ENCODE results near the gene PKP4.
"Not testable (repeated sequence)": the region's sequence is repeated elsewhere in the genome, so short reads cannot be mapped to it uniquely, and the experiment has no call there.

The PKP4 gene

DNA sequence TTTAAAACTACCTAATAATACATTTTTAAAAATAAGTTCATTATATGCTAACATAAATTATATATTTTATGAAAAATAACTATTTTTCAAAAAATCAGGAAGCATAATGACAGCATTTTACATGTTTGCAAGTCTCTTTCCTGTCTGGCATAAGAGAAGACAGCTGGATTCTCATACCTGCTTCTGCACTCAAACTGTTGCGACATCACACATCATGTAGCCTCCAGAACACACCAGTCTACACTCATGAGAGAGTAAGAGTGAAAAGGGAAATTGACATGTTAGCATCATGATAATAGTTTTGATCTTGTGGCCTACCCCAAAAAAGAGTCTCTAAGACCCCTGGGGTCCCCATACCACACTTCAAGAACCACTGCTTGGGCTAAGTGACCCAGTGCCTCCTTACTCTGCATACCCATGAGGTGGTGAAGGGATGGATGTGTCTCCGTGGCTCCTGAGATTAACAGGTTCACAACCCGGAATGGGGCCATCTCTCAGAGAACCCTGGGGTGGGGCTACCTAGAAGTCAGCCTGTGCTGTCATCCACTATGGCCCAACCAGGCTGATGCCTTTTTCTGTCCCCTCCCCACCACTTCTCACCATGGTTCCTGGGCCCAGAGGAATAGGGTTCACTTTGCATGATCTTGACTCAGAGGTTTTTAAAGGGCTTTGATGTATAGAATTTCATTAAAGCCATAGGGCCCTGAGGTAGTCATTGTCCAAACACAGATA is 235.8 kb downstream of the PKP4 start:
- no peak for DNase-seq

DNA sequence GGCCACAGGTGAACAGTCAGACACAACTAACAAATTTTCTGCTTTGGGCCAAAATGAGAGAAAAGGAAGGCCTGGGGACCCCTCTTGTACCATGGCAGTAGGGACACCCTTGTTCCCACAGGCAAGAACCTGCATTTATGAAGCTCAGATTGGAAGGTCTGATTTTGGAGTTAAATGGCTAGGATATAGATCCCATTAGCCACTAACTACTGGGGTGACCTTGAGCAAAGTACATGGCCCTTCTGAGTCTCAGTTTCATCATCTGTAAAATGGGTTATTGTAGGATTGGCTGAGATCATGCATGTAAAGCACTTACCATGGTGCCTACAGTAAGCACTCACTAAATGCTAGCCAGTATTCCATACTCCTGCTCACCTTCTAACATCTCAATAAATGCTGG is 236.7 kb downstream of the PKP4 start:
- DNase-seq: no peak

DNA sequence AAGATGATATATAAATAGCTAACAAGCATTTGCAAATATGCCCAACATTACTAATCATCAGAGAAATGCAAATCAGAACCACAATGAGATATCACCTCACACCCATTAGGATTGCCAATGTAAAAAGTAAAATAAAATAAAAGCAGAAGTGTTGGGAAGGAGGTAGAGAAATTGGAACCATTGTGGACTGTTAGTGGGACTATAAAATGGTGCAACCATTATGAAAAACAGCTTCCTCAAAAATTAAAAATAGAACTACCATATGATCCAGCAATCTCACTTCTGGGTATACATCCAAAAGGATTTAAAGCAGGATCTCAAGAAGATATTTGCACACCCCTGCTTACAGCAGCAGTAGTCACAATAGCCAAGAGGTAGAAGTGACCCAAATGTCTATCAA is 238.6 kb downstream of the PKP4 start:
- DNase-seq: no peak

- not testable (repeated sequence) for DNase-seq
Measured at GRCh38 chr2:158695744-158696143, 239.0 kb downstream of the PKP4 start.

DNA sequence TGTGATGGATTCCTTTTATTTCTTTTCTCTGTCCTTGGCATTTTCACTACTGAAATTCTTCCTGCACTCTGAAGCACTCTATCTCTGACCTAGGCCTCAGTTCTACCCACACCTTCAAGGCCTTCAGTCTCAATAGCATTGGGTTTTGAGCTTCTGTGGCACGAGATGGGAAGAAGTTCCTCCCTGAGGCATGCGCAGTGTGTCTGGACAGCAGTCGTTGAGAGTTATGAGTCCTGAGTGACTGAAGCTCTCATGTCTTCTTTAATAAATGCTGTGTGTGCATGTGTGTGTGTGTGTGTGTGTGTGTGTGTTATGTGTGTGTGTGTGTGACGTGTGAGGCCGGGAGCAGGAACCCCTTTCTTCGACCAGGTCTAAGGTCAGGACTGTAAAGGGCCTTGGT is 242.6 kb downstream of the PKP4 start:
- no peak for DNase-seq

DNA sequence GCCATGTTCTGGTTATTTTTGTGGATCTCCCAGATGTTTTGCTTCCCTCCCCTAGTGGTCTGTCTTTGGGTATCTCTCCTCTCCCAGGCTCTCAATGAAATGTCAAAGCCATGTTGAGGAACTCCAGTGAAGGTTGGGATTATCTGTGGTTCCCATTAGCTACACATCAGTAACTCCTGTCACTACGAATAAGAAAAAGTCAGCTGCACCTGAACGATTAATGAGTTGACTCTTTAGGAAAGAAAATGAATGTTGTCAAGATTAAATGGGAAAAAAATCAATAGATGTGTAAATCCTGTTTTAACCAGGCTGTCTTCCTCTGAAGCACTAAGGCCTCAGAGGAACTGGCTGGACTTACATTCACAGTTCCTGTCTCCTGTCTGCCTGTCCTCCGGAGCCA is 244.3 kb downstream of the PKP4 start:
- no peak for DNase-seq

DNA sequence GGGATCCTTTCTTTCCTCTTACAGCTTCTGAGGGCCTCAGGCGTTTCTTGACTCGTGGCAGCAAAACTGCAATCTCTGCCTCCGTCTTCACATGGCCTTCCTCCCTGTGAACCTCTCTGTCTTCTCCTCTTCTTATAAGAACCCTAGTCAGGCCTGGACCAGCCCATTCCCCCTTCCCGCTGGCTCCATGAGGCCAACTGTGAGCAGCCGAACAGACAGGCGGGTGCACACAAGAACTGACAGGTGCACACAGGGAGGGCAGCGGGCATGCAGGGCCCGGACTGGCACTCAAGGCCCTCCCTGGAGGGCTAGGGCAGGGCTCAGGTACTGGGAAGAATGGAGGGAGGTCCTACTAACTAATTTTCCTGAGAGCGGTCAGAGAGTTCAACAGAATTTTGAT is 246.0 kb downstream of the PKP4 start:
- DNase-seq: no peak

DNA sequence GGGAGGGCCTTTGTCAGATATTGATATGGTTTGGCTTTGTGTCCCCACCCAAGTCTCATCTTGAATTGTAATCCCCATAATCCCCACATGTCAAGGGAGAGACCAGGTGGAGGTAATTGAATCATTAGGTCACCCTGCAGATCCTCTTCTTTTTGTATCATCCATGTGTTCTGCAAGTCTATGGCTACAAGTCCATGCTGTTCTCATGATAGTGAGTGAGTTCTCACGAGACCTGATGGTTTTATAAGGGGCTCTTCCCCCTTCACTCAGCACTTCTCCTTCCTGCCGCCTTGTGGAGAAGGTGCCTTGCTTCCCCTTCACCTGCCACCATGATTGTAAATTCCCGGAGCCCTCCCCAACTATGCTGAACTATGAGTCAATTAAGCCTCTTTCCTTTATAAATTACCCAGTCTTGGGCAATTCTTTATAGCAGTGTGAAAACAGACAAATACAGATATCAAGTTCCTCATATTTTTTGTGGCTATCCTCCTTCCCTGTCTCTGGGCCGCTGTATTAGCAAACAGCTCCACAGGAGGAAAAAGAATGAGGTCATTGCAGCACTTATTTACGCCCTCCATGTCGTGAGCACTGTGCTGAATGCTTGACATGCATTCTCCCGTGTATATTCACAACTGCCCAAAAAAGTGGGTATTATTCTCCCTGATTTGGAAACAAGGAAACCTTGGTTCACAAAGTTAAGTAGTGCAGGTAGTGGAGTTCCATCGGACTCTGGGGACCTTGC is 248.1 kb downstream of the PKP4 start:
- not testable (repeated sequence) for DNase-seq

- no peak for DNase-seq
Measured at GRCh38 chr2:158712791-158713522, 256.2 kb downstream of the PKP4 start.

DNA sequence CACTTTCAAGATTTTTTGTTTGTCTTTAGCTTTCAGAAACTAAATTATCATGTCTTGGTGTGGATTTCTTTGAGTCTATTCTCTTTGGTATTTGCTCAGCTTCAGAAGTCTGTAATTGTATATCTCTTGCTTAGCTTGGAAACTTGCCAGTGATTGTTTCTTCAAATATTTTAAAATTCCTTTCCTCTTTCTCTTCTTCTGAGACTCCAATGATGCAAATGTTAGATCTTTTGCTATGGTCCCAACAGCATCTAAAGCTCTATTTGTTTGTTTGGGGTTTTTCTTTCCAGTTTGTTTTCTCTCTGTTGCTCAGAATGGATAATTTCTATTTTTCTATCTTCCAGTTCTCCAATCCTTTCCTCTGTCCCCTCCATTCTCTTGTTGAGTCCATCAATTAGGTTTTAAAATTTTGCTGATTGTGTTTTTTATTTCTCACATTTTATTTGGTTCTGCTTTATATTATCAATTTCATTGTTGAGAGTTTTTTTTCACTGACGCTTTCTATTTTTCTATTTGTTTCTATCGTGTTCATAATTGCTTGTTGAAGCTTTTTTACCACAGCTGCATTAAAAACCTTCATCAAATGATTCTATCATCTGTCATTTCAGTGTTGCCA is 256.9 kb downstream of the PKP4 start:
- no peak for DNase-seq

DNA sequence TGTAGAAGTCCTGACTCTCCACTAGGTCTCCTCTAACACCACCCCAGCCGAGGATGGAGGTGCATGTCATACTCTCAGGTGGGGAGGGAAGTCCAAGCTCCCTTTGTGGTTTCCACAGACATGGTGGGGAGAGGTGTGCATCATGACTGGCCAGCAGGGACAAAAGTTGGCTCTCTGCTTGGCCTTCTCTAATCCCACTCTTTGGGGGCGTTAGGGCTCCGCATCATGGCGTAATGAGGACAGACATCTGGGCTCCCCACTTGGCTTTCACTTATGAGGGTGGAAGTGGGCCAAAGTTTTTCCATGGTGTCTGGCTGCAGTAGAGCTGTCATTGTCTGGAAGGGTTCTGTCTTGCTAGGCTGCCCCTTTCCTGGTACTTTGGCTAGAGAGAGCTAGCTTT is 257.7 kb downstream of the PKP4 start:
- no peak for DNase-seq

- no peak for DNase-seq
Measured at GRCh38 chr2:158715357-158715756, 258.6 kb downstream of the PKP4 start.

- no peak for DNase-seq
Measured at GRCh38 chr2:158716121-158716791, 259.5 kb downstream of the PKP4 start.

- DNase-seq: no peak
Measured at GRCh38 chr2:158716921-158717320, 260.2 kb downstream of the PKP4 start.

DNA sequence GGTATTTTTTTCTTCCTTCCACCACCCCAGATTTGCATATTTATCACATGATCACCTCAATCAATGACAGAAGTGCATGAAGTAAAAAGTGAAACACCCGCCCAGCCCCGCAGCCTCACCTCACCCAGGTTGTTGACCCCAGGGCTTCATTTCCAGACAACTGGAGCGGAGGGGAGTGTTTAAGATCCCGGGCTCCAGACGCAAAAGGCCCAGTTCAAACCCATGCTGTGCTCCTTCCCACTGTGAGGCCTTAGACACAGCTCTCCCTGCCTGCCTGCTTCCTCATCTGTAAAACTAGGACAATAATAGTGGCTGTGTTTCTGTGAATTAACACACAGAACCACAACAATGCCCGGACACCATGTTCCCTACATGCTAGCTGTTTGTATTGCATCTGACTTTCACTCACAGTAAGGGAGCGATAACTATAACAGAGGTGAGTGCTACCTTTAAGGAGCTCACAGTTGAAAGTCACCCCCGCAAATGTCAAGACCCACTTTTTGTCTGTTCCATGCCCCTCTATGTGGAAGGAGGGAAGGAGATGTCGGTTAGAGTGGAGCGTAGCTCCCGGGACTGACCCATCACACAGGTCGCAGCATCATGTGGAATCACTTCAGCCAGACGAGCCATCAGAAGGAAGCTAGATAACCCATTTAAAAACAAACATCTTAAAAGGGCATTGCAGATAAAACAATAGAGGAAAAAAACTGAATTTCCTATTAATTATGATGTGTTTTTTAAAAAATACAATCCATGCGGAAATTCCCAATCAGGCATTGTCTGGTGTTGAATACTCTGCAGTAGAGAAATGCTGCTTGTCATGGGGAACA is 260.8 kb downstream of the PKP4 start:
- no peak for DNase-seq

- no peak for DNase-seq
Measured at GRCh38 chr2:158718196-158718585, 261.4 kb downstream of the PKP4 start.

- no peak for DNase-seq
Measured at GRCh38 chr2:158718851-158719250, 262.1 kb downstream of the PKP4 start.

DNA sequence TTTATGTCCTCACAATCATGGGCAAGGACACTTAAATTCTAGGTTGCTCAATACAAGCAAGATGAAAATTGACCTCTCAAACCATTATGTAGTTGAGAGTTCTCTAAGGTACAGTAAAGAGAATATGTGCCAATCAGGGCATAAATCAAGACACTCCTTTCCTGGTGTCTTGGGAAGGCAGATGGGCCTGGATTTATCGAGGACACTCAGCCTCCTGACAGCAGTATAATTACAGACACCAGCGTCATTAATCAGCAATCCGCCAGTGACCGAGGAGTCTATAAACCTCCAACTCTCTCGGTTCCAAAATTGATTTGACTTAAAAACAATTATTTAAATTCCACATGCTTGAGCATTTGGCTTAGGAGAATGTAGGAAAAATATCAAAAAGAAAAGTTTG is 262.7 kb downstream of the PKP4 start:
- DNase-seq: no peak

DNA sequence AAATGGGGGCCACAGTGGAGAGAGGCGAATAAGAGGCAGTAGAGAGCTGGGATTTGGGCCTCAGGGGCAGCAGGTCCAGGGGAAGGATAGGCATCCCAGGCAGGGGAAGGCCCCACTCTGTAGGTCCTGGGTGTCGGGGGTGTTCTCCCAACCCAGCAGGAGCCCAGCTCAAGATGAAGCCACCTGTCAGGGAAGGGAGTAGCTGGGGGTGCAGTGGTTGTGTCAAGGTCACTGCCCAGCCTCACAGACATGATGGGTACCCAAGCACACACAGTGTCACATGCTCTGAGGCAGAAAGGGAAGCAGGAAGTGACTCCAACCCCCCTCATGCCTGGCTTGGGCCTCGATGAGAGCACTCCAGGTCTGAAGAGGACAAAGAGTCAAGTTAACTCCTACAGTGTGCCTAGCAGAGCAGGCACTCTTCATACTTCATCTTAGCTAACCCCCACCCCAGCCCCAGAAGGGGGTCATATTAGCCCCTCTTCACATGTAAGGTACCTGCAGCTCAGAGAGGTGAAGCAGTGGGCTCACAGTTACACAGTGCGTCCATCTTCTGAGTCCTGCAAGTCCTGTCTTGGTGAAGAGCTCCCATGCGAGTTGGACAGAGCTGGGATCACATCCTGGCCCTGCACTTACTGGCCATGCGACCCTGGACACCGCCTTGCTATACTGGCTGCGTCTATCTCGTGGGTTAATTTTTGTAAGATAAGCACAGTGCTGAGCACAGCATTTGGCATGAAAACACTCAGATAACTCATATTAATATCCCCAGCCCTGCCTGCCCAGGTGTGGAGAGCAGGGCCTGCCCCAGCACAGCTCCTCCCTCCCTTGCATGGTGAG is 265.7 kb downstream of the PKP4 start:
- no peak for DNase-seq

DNA sequence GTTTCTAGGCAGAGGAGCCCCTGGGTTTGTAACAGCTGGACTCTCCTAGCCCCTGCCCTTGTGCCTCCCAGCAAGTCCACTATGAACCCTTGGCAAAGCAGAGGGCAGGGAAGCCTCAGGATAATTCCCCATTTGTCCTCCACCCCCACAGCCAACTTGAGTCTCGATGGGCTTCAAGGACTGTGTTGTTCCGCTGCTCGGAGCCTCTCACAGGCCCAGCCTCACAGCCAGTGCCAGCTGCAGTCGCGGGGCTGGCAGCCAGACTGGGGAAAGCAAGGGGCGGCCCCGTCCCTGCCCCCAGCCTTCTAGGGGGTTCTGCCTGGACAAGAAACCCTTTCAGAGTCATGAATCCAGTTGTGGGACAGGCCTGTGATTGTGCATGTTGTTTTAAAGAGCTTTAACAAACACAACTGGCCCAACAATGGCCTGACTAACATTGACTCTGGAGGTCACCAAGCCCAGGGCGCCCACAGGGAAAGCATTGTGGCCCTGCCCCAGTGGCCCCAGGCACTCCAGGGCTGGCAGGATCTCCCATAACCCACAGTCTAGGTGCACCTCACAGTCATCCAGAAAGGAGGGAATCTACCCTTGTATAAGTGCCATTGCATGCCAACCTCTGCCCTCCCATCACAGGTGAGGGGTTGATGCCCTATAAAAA is 266.6 kb downstream of the PKP4 start:
- DNase-seq: no peak

Measured in CD4-positive, alpha-beta T cell treated with Interleukin-17A for 4 hours (primary cell).